Effector CD4-positive, alpha-beta T cell (primary cell): Measurements from ENCODE around the gene PIGH.
"Not testable (repeated sequence)": the region's sequence is repeated elsewhere in the genome, so short reads cannot be mapped to it uniquely, and the experiment has no call there.

Experiments
- DNase-seq: peaks from one replicate; pipeline ENCODE4 v3.0.0-alpha.2; 2020

The PIGH gene

DNA sequence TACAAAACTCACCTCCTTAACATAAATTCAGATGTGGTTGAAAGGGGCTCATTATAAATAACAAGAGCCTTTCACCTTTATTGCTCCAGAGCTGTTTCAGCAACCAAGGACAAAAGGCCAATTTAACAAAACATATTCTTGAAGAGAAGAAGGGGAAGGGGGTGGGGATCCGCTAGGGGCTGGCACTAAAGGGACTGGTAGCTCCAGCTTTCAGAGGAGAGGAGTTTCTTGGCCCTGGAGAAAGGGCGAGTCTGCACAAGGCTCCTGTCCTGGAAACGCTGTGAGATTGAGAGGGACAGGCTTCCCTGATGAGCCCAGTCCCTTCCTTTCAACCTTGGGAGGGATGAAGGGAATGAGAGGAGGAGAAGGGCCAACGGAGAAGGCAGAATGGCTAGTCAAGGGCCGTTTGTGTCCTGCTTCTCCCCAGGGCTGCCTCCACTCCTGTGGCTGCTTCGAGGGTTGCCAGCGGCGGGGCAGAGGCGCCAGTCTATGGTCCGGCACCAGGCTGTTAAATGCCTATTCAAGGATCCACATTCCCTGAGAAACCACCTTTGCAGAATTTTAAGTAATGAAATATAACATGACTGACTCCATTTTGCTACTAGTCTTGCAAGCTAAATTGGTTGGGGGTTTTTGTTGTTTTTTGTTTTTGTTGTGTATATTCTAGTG, 9.7 kb upstream of the PIGH start:
- no peak for DNase-seq

DNA sequence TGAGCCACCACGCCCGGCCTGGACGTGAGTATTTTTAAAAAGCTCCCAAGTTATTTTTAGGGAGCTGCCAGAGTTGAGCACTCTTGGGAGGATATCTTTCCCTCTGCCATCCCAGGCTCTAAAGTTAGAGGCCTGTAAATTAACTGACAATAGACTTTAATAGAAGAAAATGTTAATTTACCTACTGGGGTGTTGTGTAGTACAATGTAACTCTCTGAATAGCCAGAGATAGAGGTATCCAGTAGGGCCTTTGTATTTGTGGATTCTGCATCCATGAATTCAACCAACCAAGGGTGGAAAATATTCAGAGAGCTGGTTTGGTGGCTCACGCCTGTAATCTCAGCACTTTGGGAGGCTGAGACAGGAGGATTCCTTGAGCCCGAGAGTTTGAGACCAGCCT, 7.6 kb upstream of the PIGH start:
- DNase-seq = no peak

DNA sequence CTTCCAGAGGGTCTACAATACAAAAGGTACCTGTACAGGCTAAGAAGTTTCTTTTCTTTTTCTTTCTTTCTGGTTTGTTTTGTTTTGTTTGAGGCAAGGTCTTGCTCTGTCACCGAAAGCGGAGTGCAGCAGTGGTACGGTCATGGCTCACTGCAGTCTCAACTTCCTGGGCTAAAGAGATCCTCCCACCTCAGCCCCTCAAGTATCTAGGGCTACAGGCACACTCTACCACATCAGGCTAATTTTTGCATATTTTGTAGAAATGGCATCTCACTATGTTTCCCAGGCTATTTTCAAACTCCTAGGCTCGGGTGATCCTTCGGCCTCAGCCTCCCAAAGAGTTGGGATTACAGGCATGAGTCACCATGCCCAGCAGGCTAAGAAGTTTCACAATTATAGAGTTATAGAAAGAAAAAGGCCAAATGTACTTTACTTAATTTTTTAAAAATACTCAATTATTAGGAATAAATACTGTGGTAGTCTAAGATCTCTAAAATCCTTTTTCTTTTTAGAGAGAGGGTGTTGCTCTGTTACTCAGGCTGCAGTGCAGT, 3.0 kb upstream of the PIGH start:
- DNase-seq = no peak

DNA sequence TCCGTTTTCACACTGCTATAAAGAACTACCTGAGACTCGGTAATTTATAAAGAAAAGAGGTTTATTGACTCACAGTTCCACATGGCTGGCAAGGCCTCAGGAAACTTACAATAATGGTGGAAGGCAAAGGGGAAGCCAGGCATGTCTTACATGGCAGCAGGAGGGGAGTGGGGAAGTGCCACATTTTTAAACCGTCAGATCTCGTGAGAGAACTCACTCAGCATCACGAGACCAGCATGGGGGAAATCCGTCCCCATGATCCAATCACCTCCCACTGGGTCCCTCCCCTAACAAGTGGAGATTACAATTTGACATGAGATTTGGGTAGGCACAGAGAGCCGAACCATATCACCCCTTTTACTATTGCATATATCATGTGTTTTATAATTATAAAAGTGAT, 2.0 kb upstream of the PIGH start:
- no peak for DNase-seq

DNA sequence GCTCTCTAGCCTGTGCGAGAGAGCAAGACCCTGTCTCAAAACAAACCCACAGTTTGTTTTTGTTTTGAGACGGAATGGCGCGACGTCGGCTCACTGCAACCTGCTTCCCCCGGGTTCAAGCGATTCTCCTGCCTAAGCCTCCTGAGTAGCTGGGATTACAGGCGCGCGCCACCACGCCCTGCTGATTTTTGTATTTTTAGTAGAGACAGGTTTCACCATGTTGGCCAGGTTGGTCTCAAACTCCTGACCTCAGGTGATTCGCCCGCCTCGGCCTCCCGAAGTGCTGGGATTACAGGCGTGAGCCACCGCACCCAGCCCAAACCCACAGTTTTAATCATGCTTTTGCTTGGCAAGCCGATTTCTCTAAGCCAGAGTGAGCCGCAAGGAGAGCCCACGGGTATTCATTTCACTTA, 500 bp upstream of the PIGH start:
- not testable (repeated sequence) for DNase-seq

DNA sequence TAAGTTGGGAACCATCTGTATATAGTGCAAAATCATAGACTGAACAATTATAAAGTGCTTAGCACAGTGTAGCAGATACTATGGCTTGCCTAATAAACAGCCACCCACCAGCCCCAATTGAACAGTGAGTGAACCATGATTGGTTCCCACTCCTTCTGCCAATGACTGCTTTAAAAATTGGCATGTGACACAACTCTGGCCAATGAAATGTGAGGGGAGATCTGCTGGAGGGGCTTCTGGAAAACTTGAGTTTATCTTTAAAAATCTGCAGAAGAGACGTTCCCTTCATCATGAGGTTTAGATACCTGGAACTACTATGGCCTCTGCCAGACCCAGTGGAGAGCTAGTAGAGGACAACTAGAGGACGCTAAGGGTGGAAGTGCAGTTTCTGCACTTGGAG, 4.7 kb downstream of the PIGH start:
- no peak for DNase-seq

DNA sequence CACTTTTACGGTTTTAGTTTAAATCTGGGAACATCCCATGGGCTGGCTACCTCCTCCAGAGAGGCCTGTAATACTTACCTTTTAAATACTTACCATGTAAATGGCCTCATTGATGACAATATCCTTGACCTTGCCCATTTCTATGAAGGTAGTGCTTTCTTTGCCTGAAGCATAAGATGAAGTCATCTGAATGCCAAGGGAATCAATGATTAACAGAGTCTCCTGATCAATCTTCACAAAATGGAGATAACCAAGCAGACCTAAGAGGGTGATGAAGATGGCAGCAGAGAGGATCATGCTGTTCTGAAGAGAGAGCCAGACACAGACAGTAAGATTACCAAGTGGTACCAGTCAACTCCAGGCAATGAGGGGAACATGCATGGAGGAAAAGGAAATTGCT, 6.4 kb downstream of the PIGH start:
- DNase-seq = not testable (repeated sequence)

DNA sequence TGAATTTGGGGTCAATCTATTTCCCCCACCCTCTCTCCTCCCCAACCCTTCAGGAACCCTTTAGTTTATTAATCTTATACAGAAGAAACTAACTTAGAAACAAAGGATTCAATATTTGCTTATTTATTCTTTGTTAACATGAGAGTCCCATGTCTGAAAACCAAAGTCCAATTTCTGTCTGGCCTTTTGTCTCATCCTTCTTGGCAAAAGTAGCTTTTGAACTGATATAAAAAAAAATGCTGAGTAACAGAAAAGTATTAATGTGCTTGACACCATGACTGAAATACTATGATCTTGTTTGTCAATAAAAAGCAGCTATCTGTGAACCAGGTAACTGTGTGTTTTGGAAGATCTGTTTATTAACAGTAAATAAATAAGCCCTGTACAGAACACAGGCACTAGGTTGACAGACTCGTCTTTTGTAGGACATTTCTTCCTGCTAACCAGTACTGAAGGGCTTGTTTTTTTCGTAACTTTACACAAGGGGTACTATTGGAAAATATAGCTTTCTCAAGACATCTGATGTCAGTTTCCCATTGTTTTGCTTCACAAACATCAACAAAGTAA, 10.8 kb downstream of the PIGH start:
- DNase-seq = no peak

DNA sequence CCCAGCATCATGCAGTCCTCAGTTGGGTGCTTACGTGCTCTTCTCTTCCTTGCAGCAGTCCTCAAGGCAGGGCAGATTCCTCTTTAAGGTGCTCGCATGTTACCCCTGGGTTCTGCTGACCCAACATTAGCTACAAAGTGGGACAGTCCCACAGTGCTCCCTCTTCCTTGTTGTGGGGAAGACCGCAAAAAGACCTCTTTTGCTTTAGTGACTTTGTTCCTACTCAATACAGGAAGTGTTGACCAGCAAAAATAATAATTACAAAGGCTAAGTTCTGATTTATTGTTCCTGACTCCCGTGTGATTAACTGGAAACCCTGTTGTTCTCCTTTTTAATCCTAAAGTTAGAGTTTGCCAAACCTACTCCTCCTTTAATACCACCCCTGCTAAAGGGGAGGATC, 13.7 kb downstream of the PIGH start:
- DNase-seq = no peak

DNA sequence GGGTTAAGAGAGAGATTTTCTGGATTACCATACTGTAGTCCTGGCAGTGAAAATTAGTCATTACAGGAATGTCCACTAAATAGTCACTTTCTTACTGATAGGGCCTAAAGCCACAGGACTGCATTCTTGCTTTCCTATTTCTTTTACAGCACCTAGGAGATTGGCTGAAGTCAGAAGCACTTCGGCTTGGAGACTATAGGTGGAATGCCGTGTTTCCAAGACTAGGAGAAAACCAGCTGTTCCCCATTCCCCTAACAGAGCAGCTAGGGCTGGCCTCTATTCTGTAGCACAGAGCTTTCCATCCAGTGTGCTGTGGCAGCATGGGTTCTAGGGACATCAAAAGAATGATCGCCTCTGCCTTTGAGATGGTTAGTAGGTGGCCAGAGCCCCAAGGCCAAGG, 15.1 kb downstream of the PIGH start:
- no peak for DNase-seq

DNA sequence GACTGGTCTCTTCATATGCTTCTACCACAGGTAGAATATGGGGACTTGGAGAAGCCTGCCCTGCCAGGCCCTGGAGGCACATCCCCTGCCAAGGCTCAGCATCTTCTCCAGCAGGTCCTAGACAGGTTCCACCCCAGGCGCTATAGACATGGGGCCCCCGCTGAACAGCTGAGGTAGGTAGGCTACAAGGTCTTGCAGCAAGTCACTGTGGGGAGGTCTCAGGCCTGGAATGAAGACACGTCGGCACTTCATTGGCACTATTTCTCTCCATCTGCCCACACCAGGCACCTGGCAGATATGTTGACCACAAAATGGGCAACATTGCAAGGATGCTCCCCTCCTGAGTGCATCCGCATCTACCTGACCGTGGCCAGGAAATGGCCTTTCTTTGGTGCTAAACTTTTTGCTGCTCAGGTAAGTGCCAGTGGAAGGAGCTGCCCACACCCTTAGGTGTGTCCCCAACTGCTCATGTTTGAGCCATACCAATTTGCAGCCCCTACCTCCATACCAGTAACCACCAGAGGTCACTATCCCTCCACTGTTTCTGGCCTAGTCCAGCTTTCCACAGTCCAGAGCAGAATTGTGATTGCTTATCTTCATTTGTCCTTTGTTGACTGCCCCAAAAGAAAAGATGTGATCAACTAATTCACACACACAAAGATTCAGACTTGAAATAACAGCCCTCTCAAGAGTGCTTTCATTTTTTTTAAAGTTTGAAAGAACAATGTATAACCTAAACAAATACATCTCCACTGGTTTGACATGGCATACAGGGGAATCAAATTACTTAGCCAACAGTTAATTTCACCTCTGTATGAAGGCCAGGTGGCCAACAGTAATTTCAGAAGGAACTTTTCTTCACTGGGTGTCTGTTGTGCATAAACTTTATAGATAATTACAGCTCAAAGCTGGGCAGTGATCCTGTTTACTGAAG, 16.1 kb downstream of the PIGH start:
- DNase-seq = peak; percentile 10

DNA sequence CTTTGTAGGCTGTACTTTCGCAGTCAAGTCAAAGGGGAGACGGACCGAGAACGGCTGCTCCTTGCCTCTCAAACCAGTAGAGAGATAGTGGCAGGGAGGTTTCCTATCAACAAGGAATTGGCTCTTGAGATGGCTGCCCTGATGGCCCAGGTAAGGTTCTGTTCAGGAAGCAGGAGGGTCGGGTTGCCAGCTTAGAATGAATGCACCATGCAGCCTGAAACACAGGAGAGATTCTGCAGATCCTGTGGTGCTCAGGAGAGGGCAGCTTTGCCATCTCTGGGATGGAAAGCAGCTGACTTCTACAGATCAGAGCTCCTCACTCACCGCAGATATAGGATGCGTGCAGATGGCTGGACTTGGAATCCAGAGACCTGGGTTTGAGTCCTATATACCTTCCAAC, 18.0 kb downstream of the PIGH start:
- DNase-seq = no peak

DNA sequence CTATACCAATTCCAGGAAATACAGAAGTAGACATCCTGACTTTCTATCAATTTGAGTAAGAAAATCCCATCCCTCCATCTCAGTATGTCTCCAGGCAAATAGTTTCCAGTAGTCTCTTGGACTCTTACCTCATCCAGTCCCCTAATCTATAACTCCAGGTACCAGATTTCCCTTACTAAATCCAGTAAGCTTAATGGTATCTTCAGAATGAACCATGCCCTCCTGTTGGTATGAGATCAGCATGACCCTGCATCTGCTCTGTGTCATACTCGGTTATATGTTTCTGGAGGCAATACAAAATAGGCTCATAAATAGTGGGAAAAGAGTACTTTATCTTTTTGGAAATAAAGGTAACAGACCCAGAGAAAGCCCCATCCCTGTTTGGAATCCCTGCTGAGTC, 18.4 kb downstream of the PIGH start:
- DNase-seq = no peak

DNA sequence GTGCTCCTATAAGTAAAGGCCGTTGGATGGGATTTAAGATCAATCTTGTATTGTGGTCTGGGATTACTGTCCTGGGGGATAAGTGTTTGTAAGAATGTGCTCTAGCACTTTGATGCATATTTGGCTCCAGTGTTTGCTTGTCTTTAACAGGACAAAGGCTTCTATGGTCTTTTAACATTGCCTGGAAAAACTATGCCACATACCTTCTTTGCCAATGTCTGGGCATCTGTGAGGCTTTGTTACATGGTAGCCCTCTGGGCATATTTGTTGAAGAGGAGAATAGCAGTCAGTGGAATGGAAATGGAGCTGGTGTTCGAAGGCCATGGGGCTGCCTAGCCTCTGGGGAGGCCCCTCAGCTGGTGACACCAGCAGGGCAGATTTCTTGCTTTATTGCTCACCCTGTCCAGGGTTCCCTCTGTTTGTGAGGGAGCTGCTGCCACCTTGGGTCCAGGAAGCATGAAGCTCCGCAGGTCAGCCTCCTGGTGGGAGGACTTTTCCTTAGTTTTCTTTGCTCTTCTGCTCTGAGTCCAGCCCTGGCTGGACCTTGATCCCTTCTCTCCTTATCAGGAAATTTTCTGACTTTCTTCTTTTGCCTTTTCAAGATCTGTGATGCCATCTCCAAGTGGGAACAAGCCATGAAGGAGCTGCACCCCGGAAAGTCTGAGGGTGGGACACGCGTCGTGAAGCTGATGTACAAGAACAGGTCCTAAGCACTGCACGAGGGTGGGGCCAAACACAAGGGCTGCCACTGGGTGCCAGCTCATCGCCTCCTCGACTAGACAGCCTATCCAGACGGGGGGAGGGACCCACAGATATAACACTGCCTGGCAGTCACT, 19.5 kb downstream of the PIGH start:
- no peak for DNase-seq

DNA sequence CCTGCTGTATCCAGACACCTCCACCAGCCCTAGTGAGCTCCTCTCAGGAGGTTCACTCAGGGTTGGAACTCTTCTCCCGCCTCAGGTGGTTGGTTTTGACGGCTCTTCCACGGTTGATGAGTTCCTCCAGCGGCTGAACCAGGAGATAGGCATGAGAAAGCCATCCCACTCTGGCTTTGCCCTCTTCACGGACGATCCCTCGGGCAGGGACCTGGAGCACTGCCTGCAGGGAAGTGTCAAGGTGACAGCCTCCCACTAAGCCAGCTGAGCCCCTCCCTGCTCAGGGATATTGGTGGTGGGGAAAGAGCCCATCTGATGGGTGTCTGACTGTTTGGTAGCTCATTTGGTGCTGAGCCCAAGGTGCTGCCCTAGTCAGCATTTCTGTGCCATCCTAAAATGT, 20.4 kb downstream of the PIGH start:
- no peak for DNase-seq

DNA sequence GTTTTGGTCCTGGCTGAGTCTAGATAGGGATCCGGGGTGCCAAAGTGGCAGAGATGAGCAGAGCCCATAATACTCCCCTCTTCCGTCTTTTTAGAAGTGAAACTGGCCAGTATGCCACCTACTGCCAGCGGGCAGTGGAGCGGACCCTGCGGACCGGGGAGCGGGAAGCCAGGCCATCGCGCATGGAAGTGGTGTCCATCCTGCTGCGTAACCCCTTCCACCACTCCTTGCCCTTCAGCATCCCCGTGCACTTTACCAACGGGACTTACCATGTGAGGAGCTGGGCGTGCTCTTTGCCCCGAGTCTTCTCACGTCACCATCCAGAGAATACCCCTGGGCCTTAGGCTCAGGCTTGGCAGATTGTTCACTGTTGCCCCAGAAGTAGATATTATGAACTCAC, 21.0 kb downstream of the PIGH start:
- DNase-seq = no peak

DNA sequence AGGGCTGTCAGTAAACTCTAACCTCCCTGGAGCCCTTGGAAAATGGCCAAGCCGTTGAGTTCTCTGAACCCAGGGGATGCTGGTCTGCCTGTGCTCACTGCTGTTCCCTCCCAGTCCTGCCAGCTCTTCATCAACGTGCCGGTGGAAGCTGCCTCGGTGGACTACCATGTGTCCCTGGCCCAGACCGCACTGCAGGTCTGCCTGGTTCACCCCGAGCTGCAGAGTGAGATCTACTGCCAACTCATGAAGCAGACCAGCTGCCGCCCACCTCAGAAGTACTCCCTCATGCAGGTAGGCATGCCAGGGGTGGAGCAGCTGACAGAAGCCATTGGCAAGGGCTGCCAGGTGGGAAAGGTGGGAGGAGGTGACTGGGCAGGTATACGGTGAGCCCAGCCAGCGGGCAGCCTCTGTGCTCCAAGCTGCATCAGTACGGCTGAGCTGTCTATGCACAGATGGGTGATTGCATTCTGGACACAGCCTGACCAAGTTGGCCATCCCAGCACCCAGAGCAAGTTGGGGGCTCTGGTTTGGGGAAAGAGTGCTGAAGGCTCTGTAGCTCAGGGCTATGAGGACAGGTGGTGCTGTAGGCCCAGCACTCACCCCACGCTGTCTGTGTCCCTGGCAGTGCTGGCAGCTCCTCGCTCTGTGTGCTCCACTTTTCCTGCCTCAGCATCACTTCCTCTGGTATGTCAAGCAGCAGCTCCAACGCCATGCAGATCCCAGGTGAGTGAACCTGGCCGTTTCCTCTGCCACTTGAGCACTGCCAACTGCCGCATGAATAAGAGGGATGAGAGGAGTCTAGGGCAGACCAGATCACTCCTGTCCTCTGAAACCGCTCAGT, 21.9 kb downstream of the PIGH start:
- no peak for DNase-seq

DNA sequence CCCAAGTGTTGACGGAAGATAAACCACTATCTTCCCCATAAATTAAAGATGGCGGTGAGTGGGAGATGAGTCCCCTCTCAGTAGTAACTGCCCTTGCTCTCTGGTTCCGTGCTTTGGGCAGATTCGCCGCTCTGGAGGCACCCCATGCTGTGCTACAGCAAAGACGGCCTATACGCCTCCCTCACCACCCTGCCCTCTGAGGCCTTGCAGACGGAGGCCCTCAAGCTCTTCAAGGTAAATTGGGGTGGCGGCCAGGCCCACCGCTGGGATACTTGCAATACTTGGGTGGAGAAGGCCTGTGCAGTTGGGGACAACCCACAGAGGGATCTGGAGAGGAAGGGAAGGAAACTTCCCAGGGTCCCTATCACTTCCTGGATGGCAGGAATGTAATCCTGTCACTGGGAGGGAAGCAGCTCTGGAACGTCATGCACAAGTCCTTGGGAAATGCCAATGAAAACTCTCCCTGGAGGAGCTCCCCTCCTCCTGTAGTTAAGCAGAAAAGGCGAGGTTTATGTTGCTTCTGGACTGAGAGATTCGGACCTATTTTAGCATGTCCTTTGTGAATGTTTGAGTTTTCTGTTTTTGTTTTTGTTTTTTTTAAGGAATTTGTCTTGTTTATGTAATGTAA, 22.8 kb downstream of the PIGH start:
- DNase-seq = no peak

DNA sequence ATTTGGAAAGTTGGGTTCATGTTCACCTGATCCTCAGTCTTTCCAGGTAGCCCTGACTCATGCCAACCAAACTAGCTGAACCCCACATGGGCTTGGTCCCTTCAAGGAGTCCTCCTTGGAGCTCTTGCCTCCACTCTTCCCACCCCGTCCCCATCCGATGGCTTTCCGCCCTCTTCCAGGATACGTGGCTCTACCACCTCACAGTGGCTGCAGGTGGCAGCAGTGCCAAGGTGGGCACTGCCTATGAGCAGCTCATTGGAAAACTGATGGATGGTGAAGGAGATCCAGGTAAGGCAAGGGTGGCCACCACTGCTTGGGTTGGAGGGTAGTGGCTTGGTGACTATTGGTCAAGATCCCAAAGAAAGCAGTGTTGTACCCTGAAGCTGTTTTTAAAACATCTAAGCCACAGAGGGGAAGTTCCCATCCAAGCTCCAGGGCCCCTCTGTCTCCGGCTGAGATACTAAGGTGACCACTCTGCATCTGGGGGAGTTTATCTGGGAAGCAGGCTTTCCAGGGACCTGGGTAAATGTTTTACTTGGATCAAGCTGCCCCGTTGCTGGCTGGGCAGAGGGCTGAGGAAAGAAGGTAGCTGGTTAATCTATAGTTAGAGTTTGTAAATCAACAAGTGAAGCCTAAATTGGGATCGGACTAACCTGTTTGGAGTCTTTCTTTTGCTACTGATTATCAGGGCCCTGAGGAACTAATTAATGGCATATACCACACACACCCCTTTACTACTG, 23.7 kb downstream of the PIGH start:
- DNase-seq = no peak

DNA sequence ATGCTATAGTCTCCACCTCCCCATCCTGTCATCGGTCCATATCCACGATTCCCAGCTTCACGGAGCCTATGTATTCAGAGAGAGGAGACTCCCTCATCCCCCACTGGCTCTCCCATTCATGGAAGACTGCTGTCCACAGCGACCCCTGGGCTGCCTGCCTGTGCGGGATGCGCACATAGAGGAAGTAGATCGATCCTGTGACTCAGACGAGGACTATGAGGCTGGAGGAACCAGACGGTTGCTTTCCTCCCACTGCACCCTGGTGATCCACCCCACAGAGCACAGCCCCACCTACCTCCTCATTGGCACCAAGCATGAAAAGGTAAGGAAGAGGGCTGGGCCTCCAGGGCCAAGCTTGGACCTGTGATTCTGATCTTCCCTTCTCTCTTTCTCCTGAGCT, 24.4 kb downstream of the PIGH start:
- no peak for DNase-seq

DNA sequence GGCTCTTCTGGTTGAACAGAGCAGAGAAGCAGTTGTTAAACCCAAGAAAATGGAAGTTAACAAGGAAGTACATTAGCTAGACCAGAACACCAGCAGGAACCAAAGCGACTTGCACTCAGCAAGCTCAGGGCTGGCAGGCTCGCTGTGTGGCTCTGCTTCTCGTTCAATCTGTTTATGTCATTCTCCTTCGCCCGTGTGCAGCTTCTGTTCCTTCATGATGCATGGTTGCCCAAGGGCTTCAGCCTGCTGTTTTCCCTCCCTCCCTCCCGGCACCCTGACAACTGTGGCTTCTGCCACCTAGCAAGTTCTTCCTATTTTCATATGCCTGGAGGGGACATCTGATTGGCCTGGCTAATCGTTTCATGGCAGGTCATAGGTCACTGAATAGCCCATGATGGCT, 25.3 kb downstream of the PIGH start:
- no peak for DNase-seq
